ENCODE measurements around the gene GID4. TPM values are rescaled to one million over a fixed set of nuclear protein-coding genes. Genes with fewer than 3 reads are reported as not detected.

The GID4 gene
- total RNA-seq, 3 donors from 2014 or later (not counting 1 experiment from before 2014, with no cell fraction given): 6.6 to 10.0 (median 6.9) TPM

DNA sequence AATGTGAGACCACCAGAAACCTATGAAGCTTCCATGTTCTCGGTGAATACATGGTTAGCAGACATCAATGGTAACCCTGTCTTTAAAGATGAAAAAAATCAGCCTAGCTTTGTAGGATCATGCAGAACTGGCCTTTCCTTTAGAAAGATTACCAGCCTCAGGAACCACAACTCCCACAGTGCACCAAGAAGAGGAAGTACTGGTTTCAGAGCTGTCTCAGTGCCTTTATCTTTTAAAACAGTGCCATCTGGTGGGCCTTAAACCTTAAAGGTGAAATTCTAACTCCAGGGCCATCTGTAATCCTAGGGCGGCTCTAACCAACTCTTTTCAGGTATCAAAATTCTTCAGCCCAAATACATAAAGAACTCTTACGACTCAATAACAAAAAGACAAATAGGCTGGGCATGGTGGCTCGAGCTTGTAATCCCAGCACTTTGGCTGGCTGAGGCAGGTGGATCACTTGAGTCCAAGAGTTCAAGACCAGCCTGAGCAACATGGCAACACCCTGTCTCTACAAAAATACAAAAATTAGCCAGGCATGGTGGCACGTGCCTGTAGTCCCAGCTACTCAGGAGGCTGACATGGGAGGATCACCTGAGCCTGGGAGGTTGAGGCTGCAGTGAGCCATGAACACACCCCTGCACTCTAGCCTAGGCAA is 5.6 kb upstream of the GID4 start:
- no peaks in the 10 kb centered on the region for H3K9me3 Mint-ChIP-seq
- TF ChIP-seq, protein P1, sequence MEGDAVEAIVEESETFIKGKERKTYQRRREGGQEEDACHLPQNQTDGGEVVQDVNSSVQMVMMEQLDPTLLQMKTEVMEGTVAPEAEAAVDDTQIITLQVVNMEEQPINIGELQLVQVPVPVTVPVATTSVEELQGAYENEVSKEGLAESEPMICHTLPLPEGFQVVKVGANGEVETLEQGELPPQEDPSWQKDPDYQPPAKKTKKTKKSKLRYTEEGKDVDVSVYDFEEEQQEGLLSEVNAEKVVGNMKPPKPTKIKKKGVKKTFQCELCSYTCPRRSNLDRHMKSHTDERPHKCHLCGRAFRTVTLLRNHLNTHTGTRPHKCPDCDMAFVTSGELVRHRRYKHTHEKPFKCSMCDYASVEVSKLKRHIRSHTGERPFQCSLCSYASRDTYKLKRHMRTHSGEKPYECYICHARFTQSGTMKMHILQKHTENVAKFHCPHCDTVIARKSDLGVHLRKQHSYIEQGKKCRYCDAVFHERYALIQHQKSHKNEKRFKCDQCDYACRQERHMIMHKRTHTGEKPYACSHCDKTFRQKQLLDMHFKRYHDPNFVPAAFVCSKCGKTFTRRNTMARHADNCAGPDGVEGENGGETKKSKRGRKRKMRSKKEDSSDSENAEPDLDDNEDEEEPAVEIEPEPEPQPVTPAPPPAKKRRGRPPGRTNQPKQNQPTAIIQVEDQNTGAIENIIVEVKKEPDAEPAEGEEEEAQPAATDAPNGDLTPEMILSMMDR (IDR thresholded peaks at IDR 0.05): peak; percentile 64
- no peaks in the 10 kb centered on the region for H3K27me3 Mint-ChIP-seq (ENCODE audit: low read depth in 2 of 2)
- H3K4me1 ChIP-seq (ENCODE audit: control insufficient read depth, insufficient read depth, low read length): peaks cover 17% of the 10 kb centered on the region
- H3K4me3 Mint-ChIP-seq: no peak overlapping the region
- H3K9me3 ChIP-seq (ENCODE audit: control insufficient read depth, insufficient read depth, low read length): no peaks in the 10 kb centered on the region
- ATAC-seq (peak; percentile 90 to 97 (median 95)), DNase-seq (peak; percentile 28 to 87)
- WGBS (ENCODE audit: insufficient coverage): 21% methylated on average over 5 of the region's 5 CpGs
- no peaks in the 10 kb centered on the region for H3K36me3 Mint-ChIP-seq
- no peaks in the 10 kb centered on the region for H3K27me3 ChIP-seq (ENCODE audit: control insufficient read depth, insufficient read depth, low read length)
- H3K4me3 ChIP-seq (ENCODE audit: low read length): no peak overlapping the region
- H3K27ac ChIP-seq (ENCODE audit: low read length): no peak overlapping the region
- intact Hi-C loops (cut with micrococcal nuclease): loop anchor here (1.0 kb wide), 1 partner anchor 537 kb away; the partner anchor contains the start of gene RASD1
- H3K36me3 ChIP-seq (ENCODE audit: control insufficient read depth, insufficient read depth, low read length): no peaks in the 10 kb centered on the region
- peak overlapping the region in 1 of 2 donors; percentile 58 for H3K27ac Mint-ChIP-seq
- peaks cover 21 to 30% of the 10 kb centered on the region in 2 donors for H3K4me1 Mint-ChIP-seq

DNA sequence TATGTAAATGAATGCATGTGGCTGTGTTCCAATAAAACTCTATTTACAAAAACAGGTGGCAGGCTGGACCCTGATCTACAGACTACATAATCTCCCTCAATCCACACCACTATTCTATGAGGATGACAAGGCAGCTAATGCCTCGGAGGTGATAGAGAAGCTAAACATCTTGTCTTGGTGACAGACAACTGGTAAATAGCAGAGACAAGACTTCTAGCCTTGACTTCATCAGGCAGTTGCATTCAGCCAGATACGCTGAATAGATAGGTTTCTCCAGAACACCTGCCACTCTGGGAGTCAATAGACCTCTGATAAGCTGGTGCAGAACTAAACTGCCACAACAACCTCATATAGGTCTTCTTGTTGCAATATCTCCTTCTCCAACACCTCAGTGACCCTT is 3.5 kb upstream of the GID4 start:
- Histone ChIP-seq H3K9me3 (ENCODE audit: control insufficient read depth, insufficient read depth, low read length) (no peaks in the 10 kb centered on the region), H3K27ac (ENCODE audit: low read length) (no peak overlapping the region), H3K4me3 (ENCODE audit: low read length) (no peak overlapping the region), H3K4me1 (ENCODE audit: control insufficient read depth, insufficient read depth, low read length) (peaks cover 29% of the 10 kb centered on the region), H3K27me3 (ENCODE audit: control insufficient read depth, insufficient read depth, low read length) (no peaks in the 10 kb centered on the region), H3K36me3 (ENCODE audit: control insufficient read depth, insufficient read depth, low read length) (no peaks in the 10 kb centered on the region)
- TF ChIP-seq, protein P1 (IDR thresholded peaks at IDR 0.05): no peak
- Mint-ChIP-seq H3K9me3 (no peaks in the 10 kb centered on the region), H3K27ac (no peak overlapping the region), H3K4me3 (no peak overlapping the region), H3K4me1 (peaks cover 38 to 48% of the 10 kb centered on the region in 2 donors), H3K36me3 (no peaks in the 10 kb centered on the region), H3K27me3 (ENCODE audit: low read depth in 2 of 2) (no peaks in the 10 kb centered on the region)
- WGBS (ENCODE audit: insufficient coverage): 90% methylated on average over 2 of the region's 2 CpGs
- no peak for ATAC-seq
- intact Hi-C loops (cut with micrococcal nuclease): loop anchor here (5.0 kb wide), 1 partner anchor 353 kb away; the partner anchor contains the start of gene RAI1
- no peak for DNase-seq

DNA sequence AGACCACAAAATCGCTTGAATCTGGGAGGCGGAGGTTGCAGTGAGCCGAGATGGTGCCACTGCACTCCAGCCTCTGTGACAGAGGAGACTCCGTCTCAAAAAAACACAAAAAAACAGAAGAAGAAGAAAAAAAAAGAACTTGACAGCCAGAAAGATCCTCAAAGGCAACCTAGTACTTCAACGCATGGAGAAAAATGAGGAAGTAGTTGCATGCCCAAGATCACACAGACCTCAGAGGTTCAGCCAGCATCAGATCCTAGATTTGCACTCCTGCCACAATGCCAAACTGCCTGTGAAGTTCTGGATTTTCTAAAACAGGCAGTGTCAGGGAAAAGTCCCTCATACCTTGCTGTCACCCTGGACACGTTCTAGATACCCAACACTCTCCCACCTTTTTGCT is 1.7 kb upstream of the GID4 start:
- H3K9me3 Mint-ChIP-seq: no peaks in the 10 kb centered on the region
- no peak overlapping the region for H3K4me3 ChIP-seq (ENCODE audit: low read length)
- H3K9me3 ChIP-seq (ENCODE audit: control insufficient read depth, insufficient read depth, low read length): no peaks in the 10 kb centered on the region
- H3K27ac ChIP-seq (ENCODE audit: low read length): no peak overlapping the region
- H3K27me3 ChIP-seq (ENCODE audit: control insufficient read depth, insufficient read depth, low read length): no peaks in the 10 kb centered on the region
- ATAC-seq (no peak), DNase-seq (no peak)
- peaks cover 31% of the 10 kb centered on the region for H3K4me1 ChIP-seq (ENCODE audit: control insufficient read depth, insufficient read depth, low read length)
- H3K27ac Mint-ChIP-seq: peak overlapping the region; percentile 79 to 87
- TF ChIP-seq, protein P1 (IDR thresholded peaks at IDR 0.05): no peak
- H3K4me3 Mint-ChIP-seq: peak overlapping the region; percentile 93
- intact Hi-C loops (cut with micrococcal nuclease): loop anchor here (5.0 kb wide), 1 partner anchor 355 kb away; the partner anchor contains the start of gene RAI1
- H3K36me3 Mint-ChIP-seq: no peaks in the 10 kb centered on the region
- peaks cover 51 to 61% of the 10 kb centered on the region in 2 donors for H3K4me1 Mint-ChIP-seq
- WGBS (ENCODE audit: insufficient coverage): 20% methylated on average over 6 of the region's 6 CpGs
- no peaks in the 10 kb centered on the region for H3K36me3 ChIP-seq (ENCODE audit: control insufficient read depth, insufficient read depth, low read length)
- no peaks in the 10 kb centered on the region for H3K27me3 Mint-ChIP-seq (ENCODE audit: low read depth in 2 of 2)

All from natural killer cell (primary cell).